Activated T-helper 1 cell treated with Interleukin-2 at 50 U/mL for 16 hours (primary cell): ENCODE results near the gene POGLUT2.

ENCODE experiments used
- DNase-seq: peaks from one replicate; pipeline ENCODE4 v3.0.0-alpha.2; 2020; ENCODE audit warnings: low read depth

The POGLUT2 gene

DNA sequence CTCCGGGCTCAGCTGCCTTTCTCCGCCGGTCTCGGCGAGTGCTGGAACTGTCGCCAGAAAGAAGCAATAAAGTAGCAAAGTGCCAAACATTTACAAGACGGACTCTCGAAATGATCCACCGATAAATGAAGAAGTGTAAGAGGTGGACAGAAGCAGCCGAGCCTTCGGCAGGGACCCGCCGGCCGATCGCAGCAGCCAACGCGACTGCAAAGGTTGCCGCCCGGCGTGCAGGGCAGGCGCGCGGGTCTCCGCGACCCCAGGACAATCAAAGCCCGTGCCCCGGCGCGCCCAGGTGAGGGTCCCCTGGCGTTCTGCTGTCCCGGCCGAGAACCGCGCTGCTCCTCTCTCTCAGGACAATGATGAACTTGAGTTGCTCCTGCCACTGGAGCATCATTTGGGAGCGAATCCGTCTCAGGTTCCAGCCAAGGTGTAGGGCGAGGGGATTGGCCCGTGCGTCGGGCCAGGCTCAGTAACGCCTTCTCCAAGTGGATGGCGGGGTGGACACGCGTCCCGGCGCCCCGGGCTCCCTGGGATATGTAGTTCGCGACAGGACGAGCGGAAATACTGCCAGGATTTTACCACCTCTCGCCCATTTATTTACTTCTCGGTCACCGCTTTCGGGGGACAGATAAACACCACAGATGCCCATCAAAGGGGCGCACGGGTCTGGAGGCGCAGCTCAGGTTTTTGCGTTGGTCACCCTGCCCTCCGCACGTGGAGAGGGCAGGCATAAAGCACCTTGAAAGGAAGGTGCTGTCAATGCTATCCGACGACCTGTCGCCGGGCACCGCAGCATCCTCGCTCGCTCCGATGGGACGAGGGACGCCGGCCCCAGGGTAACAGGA is at the start of gene POGLUT2, which contains the start of gene BIVM:
TSS of gene POGLUT2 (minus strand) at position 396 of the 845 bp plus-strand sequence. CDS start at position 90, 306 bp downstream.
TSS of gene BIVM (plus strand) at position 539 of the 845 bp plus-strand sequence. CDS start 8,149 bp downstream, outside the sequence.
- DNase-seq, result peak; percentile 39

DNA sequence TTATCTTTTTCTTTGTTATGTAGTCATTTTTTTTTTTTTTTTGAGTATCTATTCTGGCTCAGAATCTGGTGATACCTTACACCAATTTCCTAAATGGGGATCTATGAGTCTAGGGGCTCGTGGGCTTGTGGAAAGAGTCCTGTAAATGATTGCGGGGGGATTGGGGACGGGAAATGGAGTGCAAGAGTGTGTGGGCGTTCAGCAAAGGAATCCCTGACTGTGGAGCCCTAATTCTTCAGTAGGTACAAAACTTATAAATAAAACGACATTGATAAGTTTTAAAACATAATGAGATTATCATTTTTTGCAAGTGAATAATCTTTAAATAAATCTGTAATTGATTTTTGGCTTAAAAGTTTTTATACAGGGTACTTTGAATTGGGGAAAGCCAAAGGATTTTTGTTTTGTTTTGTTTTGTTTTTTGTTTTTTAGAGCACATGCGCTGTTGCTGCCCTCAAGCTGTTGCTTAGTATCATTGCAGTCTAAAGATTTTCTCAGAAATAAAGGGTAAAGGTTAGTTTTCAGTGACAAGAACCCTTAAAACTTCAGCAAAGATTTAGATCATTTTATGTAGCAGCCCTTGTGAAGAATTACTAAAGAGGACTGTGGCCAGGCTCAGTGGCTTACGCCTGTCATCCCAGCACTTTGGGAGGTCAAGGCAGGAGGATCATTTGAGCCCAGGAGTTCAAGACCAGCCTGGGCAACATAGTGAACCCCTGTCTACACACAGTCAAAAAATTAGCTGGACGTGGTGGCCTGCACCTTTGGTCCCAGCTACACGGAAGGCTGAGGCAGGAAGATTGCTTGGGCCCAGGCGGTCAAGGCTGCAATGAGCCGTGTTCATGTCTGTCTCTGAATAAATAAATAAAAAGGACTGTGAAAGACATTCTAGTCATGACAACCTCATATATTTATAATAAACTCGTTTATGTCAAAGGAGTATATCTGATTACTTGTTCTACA is 48.8 kb upstream of the POGLUT2 start:
- no peak for DNase-seq

DNA sequence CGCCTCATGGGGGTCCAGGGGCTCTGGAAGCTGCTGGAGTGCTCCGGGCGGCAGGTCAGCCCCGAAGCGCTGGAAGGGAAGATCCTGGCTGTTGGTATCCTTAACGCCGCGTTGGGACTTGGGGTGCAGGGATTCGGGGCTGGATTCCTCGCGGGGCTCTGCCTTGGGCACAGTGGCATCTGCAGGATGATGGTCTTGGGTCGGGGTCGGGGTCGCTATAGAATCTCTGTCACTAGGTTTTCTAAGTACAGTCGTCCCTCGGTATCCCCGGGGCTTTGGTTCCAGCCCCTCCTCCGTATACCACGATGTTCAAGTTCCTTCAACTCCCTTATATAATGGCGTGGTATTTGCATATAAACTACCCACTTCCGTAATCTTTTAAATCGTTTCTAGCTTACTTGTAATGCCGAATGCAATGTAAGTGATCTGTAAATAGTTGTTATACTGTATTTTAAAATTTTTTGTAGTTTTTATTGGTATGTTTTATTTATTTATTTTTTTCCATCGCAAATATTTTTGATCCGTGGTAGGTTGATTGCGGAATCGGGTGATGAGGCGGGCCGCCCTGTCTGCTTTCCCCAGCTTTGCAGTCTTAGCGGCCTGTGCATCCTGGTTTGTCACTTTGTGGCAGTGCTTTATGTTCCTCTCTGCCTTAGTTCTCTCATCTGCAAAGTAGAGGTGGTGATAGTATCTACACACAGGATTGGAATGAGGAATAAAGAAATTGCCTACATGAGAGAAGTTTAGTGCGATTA is 47.7 kb upstream of the POGLUT2 start:
- DNase-seq, result peak; percentile 15

DNA sequence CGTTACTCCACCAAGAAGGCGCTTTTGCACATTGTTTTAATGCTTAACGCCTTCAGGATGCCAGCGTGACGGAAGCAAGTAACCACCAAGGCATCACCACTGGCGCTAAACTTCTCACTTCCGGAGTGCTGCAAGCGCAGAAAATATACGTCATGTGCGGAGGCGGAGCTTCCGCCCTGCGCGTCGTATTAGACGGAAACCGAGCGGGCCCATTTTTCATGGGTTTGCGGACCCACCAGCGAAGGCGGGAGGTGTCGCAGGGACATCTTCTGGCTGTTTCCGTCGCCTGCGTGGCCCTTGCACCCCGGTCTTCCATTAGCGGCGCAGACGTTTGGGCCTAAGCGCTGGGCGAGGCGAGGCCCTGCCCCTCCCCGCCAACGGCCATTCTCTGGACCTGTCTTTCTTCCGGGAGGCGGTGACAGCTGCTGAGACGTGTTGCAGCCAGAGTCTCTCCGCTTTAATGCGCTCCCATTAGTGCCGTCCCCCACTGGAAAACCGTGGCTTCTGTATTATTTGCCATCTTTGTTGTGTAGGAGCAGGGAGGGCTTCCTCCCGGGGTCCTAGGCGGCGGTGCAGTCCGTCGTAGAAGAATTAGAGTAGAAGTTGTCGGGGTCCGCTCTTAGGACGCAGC is 47.0 kb upstream of the POGLUT2 start, which contains the start of gene ERCC5:
TSS of gene ERCC5 (plus strand) at position 403 of the 631 bp plus-strand sequence. CDS start 235 bp downstream, outside the sequence.
- DNase-seq, result peak; percentile 90

DNA sequence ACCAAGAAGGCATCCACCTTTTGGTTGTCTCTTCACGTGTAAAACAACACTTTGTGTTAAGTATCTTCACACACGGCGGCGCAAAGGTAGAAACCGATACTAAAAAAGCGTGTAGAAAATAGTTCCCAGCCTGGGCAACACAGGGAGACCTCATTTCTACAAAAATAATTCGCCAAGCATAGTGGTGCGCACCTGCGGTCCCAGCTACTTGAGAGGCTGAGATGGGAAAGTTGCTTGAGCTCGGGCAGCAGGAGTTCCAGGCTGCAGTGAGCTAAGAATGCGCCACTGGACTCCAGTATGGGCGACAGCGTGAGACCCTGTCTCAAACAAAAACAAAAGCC is 46.5 kb upstream of the POGLUT2 start:
- no peak for DNase-seq

DNA sequence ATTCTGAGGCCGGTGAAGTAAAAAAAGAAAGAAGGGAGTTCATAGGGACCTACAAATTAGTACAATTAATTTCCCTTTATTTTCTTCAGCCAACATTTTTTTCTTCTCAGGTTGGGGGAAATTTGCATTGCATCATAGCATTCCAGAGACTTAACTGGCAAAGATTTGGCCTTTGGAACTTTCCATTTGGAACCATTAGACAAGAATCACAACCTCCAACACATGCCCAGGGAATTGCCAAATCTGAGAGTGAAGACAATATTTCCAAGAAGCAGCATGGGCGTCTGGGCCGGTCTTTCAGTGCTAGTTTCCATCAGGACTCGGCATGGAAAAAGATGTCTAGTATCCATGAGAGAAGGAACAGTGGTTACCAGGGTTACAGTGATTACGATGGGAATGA is 40.7 kb upstream of the POGLUT2 start:
- no peak for DNase-seq

DNA sequence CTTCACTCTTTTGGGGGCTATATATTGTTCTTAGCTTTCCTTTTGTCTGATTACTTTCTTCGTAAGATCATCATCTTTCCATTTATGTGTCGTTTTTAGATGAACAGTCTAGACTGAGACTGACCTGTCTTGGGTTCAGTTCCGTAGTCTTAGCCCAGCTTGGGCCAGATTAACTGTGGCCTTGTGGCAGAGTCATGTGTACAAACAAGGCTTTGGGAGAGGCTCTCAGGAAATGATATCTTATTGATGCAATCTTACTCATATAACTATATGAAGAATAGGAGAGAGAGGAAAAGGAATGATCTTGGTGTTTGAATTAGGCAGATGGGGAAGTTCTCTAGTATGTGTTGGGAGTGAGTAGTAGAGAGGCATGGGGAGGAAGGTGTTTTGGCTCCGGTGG is 40.2 kb upstream of the POGLUT2 start:
- DNase-seq, result no peak

DNA sequence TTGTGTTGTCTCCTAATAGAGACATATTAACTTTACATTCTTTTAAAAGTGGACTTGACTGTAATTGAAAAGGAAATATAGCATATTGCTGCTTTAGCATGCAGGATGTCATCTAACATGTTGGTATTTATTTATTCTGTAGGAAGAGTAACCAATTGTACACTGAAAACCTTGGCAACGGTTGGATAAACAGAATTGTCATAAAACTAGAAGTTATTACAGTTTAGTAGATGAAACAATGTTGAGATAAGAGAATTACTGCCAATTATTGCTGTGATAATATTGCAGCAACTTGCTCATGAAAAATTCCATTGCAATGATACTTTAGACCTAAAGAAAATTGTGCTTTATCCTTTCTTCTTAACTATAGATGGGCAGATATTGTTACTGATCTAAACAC is 39.5 kb upstream of the POGLUT2 start:
- DNase-seq, result no peak

DNA sequence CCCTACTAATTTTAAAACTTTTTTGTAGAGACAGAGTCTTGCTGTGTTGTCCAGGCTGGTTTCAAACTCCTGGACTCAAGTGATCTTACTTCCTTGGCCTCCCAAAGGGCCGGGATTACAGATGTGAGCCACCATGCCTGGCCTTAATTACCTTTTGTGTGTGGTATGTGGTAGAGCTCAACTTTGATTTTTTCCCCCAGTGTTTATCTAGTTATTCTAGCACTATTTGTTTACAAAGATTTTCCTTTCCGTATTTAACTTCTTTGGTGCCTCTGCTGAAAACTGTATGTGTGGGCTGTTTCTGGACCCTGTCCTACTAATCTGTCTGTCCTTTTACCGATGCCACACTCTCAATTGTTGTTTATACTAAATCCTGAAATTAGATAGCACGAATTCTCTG is 37.7 kb upstream of the POGLUT2 start:
- DNase-seq, result no peak

DNA sequence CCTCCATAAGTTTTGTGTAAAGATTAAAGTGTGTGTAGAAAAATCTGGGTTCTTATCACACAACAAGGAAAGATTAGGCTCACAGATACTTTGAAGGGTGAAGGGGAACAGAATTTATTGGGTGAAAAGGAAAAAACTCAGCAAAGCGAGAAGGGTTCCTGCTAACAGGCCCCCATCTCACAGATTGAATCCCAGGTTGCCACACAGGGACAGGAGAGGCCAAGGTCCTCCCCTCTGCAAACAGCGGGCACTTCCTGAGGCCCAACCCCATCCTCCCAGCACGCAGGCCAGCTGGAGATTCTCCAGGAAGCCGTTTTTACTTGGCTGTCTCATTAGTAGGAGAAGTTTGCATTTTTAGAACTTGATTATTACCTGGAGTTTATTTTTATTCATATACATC is 31.9 kb upstream of the POGLUT2 start:
- no peak for DNase-seq

DNA sequence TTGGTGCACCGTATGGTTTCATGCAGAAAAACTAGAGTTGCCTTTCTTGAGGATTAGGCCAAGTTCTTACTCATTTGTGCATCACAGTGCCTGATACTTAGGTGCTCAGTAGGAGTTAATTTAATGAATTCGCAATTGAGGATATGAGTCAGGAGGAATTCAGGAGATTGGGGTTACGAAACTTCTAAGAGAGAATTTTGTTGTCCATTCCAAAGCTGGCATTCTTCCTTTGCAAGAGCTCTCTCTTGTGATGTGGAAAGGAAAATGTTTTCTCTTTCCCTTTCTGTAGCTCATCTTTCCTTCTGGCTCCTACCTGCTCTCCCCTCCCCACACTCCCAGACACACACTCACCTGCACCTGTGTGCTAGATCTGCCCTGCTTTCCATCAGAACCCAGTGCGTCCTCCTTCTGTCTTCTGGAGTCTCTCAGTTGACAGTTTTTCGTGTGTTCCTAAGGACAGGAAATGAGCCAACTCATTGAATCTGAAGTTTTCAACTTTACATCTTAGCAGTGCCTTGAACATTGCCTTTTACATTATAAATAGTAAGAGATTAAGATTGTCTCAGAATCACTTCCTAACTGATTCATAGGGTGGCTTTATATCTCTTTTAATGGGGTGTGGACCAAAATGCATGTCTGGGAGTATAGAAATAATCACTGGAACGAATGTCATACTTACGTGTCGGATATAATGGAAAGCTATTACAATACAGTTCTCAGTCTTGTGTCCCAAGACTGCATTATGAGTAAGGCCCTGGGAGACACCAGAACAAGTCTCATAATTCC is 27.3 kb upstream of the POGLUT2 start:
- no peak for DNase-seq

DNA sequence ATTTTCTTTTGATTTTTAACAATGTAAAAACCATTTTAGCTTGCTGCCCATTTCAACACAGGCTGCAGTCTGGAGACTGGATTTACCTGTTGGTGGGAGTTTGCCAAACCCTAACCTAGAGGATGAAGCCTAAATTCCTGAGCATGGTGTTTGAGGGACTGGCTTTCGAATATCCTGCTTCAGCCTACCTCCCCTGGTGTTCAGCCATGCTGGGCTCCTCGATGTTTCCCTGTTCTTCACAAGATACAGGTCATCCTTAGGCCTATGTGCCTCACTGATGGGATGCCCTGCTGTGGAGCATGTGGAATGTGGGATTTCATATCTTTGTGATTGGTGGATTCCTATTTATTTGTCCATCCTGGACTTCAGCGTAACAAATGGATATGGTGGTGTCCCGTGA is 26.6 kb upstream of the POGLUT2 start:
- DNase-seq, result no peak

DNA sequence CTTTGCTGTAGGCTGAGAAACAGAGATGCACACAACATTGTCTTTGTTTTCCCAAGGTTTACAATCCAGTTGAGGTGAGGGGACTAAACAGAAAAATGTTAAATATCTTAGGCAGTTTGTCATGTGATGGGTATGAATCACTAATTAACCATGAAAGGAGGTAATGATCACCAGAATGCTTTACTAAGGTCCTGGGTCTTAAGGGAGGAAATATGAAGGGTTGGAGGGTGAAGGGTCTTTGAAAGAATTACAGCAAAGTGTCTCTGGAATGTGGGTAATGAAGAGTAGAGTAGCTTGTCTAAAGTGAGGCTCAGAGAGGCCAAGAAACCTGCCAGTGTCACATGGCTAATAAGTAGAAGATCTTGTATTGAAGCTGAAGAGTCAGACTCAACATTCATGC is 19.1 kb upstream of the POGLUT2 start:
- DNase-seq, result no peak

DNA sequence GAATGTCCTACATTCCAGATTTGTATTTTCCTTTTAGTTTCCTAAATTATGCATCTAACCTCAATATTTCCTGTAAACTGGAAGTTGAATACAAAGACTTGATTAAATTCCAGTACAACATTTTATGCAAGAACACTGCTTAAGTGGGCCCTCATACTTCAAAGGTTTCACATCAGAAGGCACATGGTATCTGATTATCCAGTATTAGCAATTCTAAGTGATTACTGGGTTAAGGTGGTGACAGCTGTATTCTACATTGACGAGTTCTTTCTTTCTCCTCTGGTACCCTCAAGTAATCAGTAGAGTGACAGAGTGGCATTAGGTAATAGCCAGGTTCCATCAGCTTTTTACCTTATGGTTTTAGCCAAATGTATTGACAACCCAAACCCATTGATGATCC is 18.5 kb upstream of the POGLUT2 start:
- DNase-seq, result no peak

DNA sequence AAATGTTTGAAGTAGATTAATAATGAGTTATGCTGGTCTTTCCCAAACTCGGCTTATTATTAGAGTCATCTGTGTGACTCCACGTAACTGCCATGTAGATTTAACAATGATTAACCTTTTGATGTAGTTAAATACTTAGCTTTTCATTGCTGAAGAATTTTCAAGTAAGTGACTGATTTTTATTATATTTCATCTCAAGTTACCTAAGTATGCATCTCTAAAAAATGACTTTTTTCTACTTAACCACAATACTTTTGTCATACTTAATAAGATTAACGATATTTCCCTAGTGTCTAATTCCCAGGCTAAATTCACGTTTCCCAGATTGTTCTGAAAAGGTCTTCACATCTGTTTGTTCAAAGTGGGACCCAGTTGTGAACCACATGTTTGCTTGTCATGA is 17.9 kb upstream of the POGLUT2 start:
- DNase-seq, result no peak

DNA sequence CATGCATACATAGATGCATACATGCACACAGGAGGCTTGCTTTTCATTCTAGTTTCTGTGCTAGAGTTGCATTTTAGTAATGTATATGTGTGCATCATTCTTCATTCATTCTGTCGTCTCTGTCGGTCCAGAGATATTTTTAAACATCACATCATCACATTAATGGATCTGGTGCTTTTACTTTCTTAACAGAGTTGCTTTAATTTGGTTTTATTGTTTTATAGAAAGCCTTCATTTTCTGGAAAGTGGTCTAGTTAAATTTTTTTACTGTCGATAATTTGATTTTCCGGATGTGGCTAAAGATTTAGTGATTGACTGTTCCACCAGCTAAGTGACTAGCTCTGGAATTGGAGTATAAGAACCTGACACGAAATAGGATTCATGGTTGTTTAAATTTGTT is 17.0 kb upstream of the POGLUT2 start:
- DNase-seq, result no peak

DNA sequence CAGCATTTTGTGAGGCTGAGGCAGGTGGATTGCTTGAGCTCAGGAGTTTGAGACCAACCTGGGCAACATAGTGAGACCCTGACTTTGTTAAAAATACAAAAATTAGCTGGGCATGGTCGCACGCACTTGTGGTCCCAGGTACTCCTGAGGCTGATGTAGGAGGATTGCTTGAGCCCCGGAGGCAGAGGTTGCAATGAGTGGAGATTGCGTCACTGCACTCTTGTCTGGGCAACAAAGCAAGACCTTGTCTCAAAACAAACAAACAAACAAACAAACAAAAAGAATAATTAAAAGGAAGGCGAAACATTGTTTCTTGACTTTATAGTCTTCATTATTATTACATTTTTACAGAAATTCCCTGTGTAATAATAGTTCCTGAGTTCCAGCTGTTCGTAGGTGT is 16.0 kb upstream of the POGLUT2 start:
- no peak for DNase-seq

DNA sequence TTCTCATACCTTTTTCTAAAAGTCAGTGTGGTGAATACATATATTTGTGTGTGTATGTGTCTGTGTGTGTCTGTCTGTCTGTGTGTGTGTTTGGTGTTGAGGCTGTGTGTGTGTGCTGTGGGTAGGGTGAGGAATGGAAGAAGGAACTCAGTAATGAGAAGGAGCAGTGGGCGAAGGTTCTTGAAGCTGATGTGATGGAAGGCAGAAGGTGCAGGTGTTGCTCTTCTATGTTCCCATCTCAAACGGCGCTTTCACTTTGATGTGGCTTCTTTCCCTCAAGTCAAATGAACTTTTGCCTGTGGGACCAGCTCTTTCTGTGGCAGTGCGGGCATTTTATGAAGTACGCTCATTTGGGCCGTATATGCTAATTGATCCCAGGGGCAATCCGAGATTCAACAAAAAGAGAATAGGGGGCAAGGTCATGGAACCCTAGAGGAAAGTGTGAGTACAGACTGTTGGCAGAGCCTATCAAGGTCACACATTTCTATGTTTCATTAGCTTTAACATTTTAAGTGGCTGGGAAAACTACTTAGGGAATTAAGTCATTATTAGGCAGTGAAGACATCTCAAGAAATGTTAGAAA is 15.3 kb upstream of the POGLUT2 start:
- DNase-seq, result no peak

DNA sequence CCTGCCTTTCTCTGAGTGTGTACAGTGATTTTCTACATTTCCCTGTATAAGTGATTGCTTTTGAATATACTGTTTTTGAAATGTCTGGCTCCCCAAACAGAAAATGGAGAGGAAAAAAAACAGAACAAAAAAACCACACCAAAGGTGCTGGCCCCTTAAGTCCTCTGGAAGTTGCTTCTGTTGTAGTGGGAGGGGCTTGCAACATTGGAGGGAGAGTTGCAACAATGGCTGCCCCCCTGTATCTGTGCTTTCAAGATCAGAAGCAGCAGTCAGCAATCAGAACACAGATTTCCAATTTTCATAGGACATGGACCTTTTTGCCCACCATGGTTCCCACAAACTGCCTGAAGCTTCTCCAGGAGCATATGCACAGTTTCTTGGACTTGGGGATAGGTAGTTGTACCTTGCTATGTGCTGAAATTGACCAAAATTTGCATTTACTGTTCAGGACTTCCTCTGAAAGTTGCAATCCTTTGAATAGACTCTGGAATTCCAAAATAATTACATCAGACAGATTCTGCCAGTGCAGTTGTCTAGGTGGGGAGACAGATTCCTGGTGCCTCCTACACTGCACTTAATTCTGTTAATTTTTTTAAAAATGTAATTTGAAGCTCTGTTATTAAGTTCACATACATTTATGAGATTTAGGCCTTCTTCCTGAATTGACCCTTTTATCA is 14.0 kb upstream of the POGLUT2 start:
- no peak for DNase-seq

DNA sequence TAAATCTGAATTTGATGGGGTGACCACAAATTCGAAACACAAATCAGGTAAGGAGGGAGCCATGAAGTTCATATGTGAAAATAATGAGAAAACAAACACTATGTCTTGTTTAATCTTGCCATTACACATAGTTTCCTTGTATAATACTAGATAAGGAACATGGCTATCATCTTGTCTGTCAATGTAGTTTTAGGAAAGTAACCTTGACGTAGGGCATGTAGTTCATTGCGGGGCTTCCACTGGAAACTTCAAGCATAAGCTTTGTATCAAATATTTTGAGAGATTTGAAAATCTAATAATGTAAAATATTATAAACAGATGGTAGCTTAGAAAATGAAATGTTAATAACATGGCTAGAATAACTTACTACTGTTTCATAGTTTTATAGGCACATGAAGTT is 8.9 kb upstream of the POGLUT2 start:
- no peak for DNase-seq
